B cell (primary cell): ENCODE data around the gene TRIM73. TPM values are rescaled to one million over a fixed set of nuclear protein-coding genes. Genes with fewer than 3 reads are reported as not detected.
"Not testable (repeated sequence)": the region's sequence is repeated elsewhere in the genome, so short reads cannot be mapped to it uniquely, and the experiment has no call there.

Experiments
- ATAC-seq: fragments of 200-7000 bp; cut with Tn5 transposase; one replicate; pipeline ENCODE4 v1.10.0; 2021; ENCODE audit warnings: low read depth, mild to moderate bottlenecking, moderate number of reproducible peaks, moderate library complexity
- CTCF ChIA-PET: fragments of 350-600 bp; sonication (Branson Sonifier 250); formaldehyde crosslinking; loops from one replicate; lab custom pipeline; 2021; ENCODE audit warnings: antibody characterized with exemption, inconsistent platforms; lab: Charles Lee
- POLR2A ChIA-PET: fragments of 350-600 bp; sonication (Branson Sonifier 250); formaldehyde crosslinking; loops from one replicate; lab custom pipeline; 2021; ENCODE audit warnings: antibody characterized with exemption; lab: Charles Lee
- DNase-seq: peaks from one replicate; pipeline ENCODE4 v3.0.0; 2013
- H2AFZ ChIP-seq: 2 replicates; pipeline ENCODE4 v1.6.1; 2012; ENCODE audit warnings: mild to moderate bottlenecking, low read depth, low read length; ENCODE audit not compliant: insufficient read depth, poor library complexity, severe bottlenecking
- H3K27ac ChIP-seq, 2 donors: 1 replicate in 1 of 2; 2 replicates in 1 of 2; pipeline ENCODE4 v1.5.1; 2012 to 2013; ENCODE audit warnings: low read length in 2 of 2, mild to moderate bottlenecking in 2 of 2, moderate library complexity in 1 of 2
- H3K27me3 ChIP-seq, 4 experiments: fragments of 200-600 bp in 1 of 4; sonication (generic) in 1 of 4; replicated peaks in 1 of 4; 1 replicate in 2 of 4; 2 replicates in 2 of 4; pipeline versions ENCODE4 v1.6.1 to v1.7.0; 2013 to 2016; ENCODE audit warnings: low read length in 3 of 4, mild to moderate bottlenecking in 2 of 4, mixed read lengths in 1 of 4, moderate library complexity in 1 of 4; ENCODE audit not compliant: insufficient read depth in 4 of 4, control insufficient read depth in 3 of 4; ENCODE audit errors: control extremely low read depth in 1 of 4
- H3K36me3 ChIP-seq, 2 experiments: replicated peaks in 1 of 2; 1 replicate in 1 of 2; 2 replicates in 1 of 2; pipeline versions ENCODE4 v1.6.1 to v1.7.1; 2013; ENCODE audit warnings: low read length in 1 of 2; ENCODE audit not compliant: insufficient read depth in 2 of 2, control insufficient read depth in 1 of 2; ENCODE audit errors: control extremely low read depth in 1 of 2, extremely low read depth in 1 of 2
- H3K4me1 ChIP-seq, 2 donors: fragments of 200-600 bp in 1 of 2; sonication (generic) in 1 of 2; 1 replicate in 1 of 2; 2 replicates in 1 of 2; pipeline versions ENCODE4 v1.5.1 to v1.6.1; 2013 to 2017; ENCODE audit warnings: low read length in 2 of 2; ENCODE audit not compliant: control insufficient read depth in 2 of 2, insufficient read depth in 2 of 2
- H3K4me2 ChIP-seq: replicated peaks from 2 replicates; pipeline ENCODE3; 2012; ENCODE audit warnings: mild to moderate bottlenecking, low read depth, low read length; ENCODE audit not compliant: poor library complexity, severe bottlenecking
- H3K4me3 ChIP-seq, 5 experiments: fragments of 200-600 bp in 1 of 5; sonication (generic) in 1 of 5; 1 replicate in 3 of 5; 2 replicates in 2 of 5; pipeline versions ENCODE4 v1.5.1 to v1.7.0; 2011 to 2016; ENCODE audit warnings: low read length in 4 of 5, mild to moderate bottlenecking in 4 of 5, low read depth in 2 of 5, control low read depth in 1 of 5, moderate library complexity in 1 of 5; ENCODE audit not compliant: insufficient read depth in 1 of 5; ENCODE audit errors: control extremely low read depth in 1 of 5, extremely low read depth in 1 of 5
- H3K79me2 ChIP-seq: fragments of 200-600 bp; sonication (generic); one replicate; pipeline ENCODE4 v1.6.0; 2016; ENCODE audit warnings: low read length; ENCODE audit not compliant: control insufficient read depth, insufficient read depth
- H3K9ac ChIP-seq: fragments of 200-600 bp; sonication (generic); 2 replicates; pipeline ENCODE4 v1.6.1; 2017; ENCODE audit warnings: mild to moderate bottlenecking, low read length, moderate library complexity
- H3K9me3 ChIP-seq, 3 donors: one replicate each; pipeline versions ENCODE4 v1.6.1 to v1.7.1; 2013; ENCODE audit warnings: low read length in 2 of 3; ENCODE audit not compliant: control insufficient read depth in 2 of 3, insufficient read depth in 1 of 3; ENCODE audit errors: control extremely low read depth in 1 of 3
- H4K20me1 ChIP-seq: 2 replicates; pipeline ENCODE4 v1.6.0; 2012; ENCODE audit warnings: mild to moderate bottlenecking, low read length; ENCODE audit not compliant: insufficient read depth, control insufficient read depth, poor library complexity, severe bottlenecking
- H3K27ac Mint-ChIP-seq: one replicate; pipeline ENCODE4 v1.8.0; 2021; ENCODE audit warnings: mixed read lengths
- H3K27me3 Mint-ChIP-seq: one replicate; pipeline ENCODE4 v1.8.0; 2021; ENCODE audit warnings: mixed read lengths
- H3K4me1 Mint-ChIP-seq: one replicate; pipeline ENCODE4 v1.8.0; 2021; ENCODE audit warnings: mixed read lengths
- H3K4me3 Mint-ChIP-seq: one replicate; pipeline ENCODE4 v1.8.0; 2021; ENCODE audit warnings: mixed read lengths
- H3K9me3 Mint-ChIP-seq: one replicate; pipeline ENCODE4 v1.8.0; 2022; ENCODE audit warnings: mixed read lengths; ENCODE audit not compliant: insufficient read depth
- WGBS: methylation state at CpG from one replicate; pipeline ENCODE4 v1.1.5; 2013; ENCODE audit warnings: missing lambda C conversion rate; ENCODE audit not compliant: insufficient coverage; 5-methylcytosine and 5-hydroxymethylcytosine counted together
- intact Hi-C: fragments of 100-400 bp; cut with micrococcal nuclease; formaldehyde crosslinking; loops from one replicate; pipeline ENCODE4 v1.10.0; 2022
- polyA plus RNA-seq: library from polyadenylated mRNA; depleted of rRNA; stranded (reverse); fragments of >200 nt; gene quantifications from 2 replicates; pipeline ENCODE4 v1.2.3, GENCODE V29; 2012
- total RNA-seq, 2 donors: library from RNA; stranded (reverse); fragments of 120-200 nt in 1 of 2; gene quantifications; 1 replicate in 1 of 2; 2 replicates in 1 of 2; pipeline versions ENCODE4 v1.2.3 to v1.2.4, GENCODE V29; 2013 to 2022

TRIM73 gene
- total and polyA plus RNA-seq, 2 donors (not counting 1 experiment from before 2014, with no cell fraction given) = 4.3 to 16.4 TPM

- H3K4me2 ChIP-seq, H3K27ac ChIP-seq, H3K27me3 ChIP-seq, CTCF ChIA-PET, DNase-seq, H3K4me3 ChIP-seq, H3K9ac ChIP-seq, H3K27ac Mint-ChIP-seq, H3K4me3 Mint-ChIP-seq, H3K4me1 ChIP-seq, H2AFZ ChIP-seq, POLR2A ChIA-PET, intact Hi-C loops, ATAC-seq, H3K36me3 ChIP-seq, H3K4me1 Mint-ChIP-seq, H3K9me3 ChIP-seq, H4K20me1 ChIP-seq, H3K9me3 Mint-ChIP-seq, H3K27me3 Mint-ChIP-seq, H3K79me2 ChIP-seq: not testable (repeated sequence)
- no CpG with 5 or more reads among the region's 5 CpGs for WGBS
Measured at GRCh38 chr7:75366643-75367042, 28.8 kb upstream of the TRIM73 start.

GRCh38 chr7:75367313-75367712, 28.1 kb upstream of the TRIM73 start:
- CTCF ChIA-PET = not testable (repeated sequence)

GRCh38 chr7:75374144-75374518, 21.3 kb upstream of the TRIM73 start:
- H3K27me3 ChIP-seq, intact Hi-C loops, H3K27ac ChIP-seq, ATAC-seq, H3K9ac ChIP-seq, DNase-seq, H3K9me3 ChIP-seq, POLR2A ChIA-PET, H3K4me1 ChIP-seq, H3K79me2 ChIP-seq, H3K4me3 Mint-ChIP-seq, H3K27ac Mint-ChIP-seq, H3K9me3 Mint-ChIP-seq, H3K4me1 Mint-ChIP-seq, H4K20me1 ChIP-seq, H3K27me3 Mint-ChIP-seq, H3K4me3 ChIP-seq, H3K4me2 ChIP-seq, H2AFZ ChIP-seq, H3K36me3 ChIP-seq, CTCF ChIA-PET: not testable (repeated sequence)
- WGBS = no CpG with 5 or more reads among the region's 4 CpGs

More at GRCh38 chr7:75367313-75367712, 28.1 kb upstream of the TRIM73 start:
- H3K4me3 ChIP-seq, DNase-seq, H3K4me2 ChIP-seq, H3K36me3 ChIP-seq, H3K27me3 ChIP-seq, H3K4me1 Mint-ChIP-seq, H3K9me3 Mint-ChIP-seq, H3K27ac Mint-ChIP-seq, H3K27ac ChIP-seq, ATAC-seq, H4K20me1 ChIP-seq, H3K4me1 ChIP-seq, H3K9me3 ChIP-seq, H2AFZ ChIP-seq, H3K4me3 Mint-ChIP-seq, H3K79me2 ChIP-seq, H3K9ac ChIP-seq, intact Hi-C loops, H3K27me3 Mint-ChIP-seq, POLR2A ChIA-PET: not testable (repeated sequence)
- WGBS = no CpG with 5 or more reads among the region's 9 CpGs

- intact Hi-C loops, DNase-seq, CTCF ChIA-PET, H3K4me1 Mint-ChIP-seq, H3K27me3 ChIP-seq, POLR2A ChIA-PET, H3K4me3 Mint-ChIP-seq, H3K4me2 ChIP-seq, H3K9me3 Mint-ChIP-seq, H3K4me3 ChIP-seq, H4K20me1 ChIP-seq, H3K79me2 ChIP-seq, ATAC-seq, H2AFZ ChIP-seq, H3K9ac ChIP-seq, H3K27ac ChIP-seq, H3K9me3 ChIP-seq, H3K27ac Mint-ChIP-seq, H3K36me3 ChIP-seq, H3K27me3 Mint-ChIP-seq, H3K4me1 ChIP-seq: not testable (repeated sequence)
- WGBS = no CpG with 5 or more reads among the region's 17 CpGs
Measured at GRCh38 chr7:75374519-75375317, 20.7 kb upstream of the TRIM73 start.
